ENCODE results near the gene TARP.

Gene TARP

DNA sequence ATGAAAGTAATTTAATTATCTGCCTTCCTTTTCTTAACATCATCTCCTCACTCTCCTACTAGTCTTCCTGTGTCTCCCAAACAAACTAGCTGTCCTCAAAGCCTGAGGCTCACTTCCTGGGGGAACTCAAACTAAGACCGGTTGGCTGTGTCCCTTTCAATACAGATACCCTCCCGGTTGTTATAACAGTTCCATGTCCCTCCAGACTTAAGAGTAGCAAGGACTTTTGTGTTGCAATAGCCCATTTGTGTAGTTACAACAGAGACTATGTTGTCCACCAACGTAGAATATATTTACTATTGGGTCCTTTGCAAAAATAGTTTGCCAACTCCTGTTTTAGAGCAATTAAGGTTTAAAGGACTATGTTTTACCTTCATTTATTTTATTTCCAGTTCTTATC, 8.6 kb upstream of the TARP start:
- H3K36me3 ChIP-seq (ENCODE audit: control insufficient read depth in 1 of 2, insufficient read depth in 2 of 2, low read length in 2 of 2): no peaks in the 10 kb centered on the region
- H3K27ac ChIP-seq (ENCODE audit: low read depth, low read length): no peak overlapping the region
- H2AFZ ChIP-seq (ENCODE audit: low read depth, low read length, poor library complexity, severe bottlenecking): no peak overlapping the region
- no peaks in the 10 kb centered on the region for H3K9me2 ChIP-seq (ENCODE audit: insufficient read depth)
- H4K20me1 ChIP-seq (ENCODE audit: insufficient read depth): no peaks in the 10 kb centered on the region
- H3K4me3 ChIP-seq (replicated peaks in 1 of 2; ENCODE audit: low read depth in 1 of 2, low read length in 2 of 2): no peak overlapping the region
- no peaks in the 10 kb centered on the region for H3K4me1 ChIP-seq (ENCODE audit: control insufficient read depth in 1 of 2, insufficient read depth in 2 of 2, low read length in 2 of 2)
- RAD21 ChIA-PET (ENCODE audit: low non-redundant PET in 1 of 2, low total read pairs in 2 of 2, uncharacterized antibody in 2 of 2, unreplicated experiment in 2 of 2): no interaction called here
- CTCF ChIA-PET: no interaction called here
- ATAC-seq: no peak
- H3K27me3 ChIP-seq (ENCODE audit: insufficient read depth, low read length): peaks cover 51% of the 10 kb centered on the region
- intact Hi-C loops (cut with micrococcal nuclease): no loop called here
- H3K4me2 ChIP-seq (ENCODE audit: low read length): no peak overlapping the region
- POLR2A ChIA-PET: no interaction called here
- no peak for TF ChIP-seq TCF7L2 (IDR thresholded peaks at IDR 0.05; ENCODE audit: borderline replicate concordance, extremely low read depth, insufficient read depth, insufficient read length)
- TF ChIP-seq FOSL1 (IDR thresholded peaks at IDR 0.05; ENCODE audit: low read depth): no peak
- TF ChIP-seq CBX3 (IDR thresholded peaks at IDR 0.05; ENCODE audit: low read depth): no peak
- no peak for TF ChIP-seq EZH2 (IDR thresholded peaks at IDR 0.05)
- no peak for TF ChIP-seq ZFX (IDR thresholded peaks at IDR 0.05)
- TF ChIP-seq EZH2phosphoT487 (IDR thresholded peaks at IDR 0.05; ENCODE audit: borderline replicate concordance): no peak
- no peak for TF ChIP-seq EGR1 (IDR thresholded peaks at IDR 0.05; ENCODE audit: low read depth)
- TF ChIP-seq, protein P1, sequence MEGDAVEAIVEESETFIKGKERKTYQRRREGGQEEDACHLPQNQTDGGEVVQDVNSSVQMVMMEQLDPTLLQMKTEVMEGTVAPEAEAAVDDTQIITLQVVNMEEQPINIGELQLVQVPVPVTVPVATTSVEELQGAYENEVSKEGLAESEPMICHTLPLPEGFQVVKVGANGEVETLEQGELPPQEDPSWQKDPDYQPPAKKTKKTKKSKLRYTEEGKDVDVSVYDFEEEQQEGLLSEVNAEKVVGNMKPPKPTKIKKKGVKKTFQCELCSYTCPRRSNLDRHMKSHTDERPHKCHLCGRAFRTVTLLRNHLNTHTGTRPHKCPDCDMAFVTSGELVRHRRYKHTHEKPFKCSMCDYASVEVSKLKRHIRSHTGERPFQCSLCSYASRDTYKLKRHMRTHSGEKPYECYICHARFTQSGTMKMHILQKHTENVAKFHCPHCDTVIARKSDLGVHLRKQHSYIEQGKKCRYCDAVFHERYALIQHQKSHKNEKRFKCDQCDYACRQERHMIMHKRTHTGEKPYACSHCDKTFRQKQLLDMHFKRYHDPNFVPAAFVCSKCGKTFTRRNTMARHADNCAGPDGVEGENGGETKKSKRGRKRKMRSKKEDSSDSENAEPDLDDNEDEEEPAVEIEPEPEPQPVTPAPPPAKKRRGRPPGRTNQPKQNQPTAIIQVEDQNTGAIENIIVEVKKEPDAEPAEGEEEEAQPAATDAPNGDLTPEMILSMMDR (IDR thresholded peaks at IDR 0.05 in 2 of 3, conservative IDR thresholded peaks at IDR 0.05 in 1 of 3; ENCODE audit: borderline replicate concordance in 1 of 3, insufficient read depth in 1 of 3, low read depth in 2 of 3, low read length in 2 of 3): no peak
- TF ChIP-seq, protein P2, sequence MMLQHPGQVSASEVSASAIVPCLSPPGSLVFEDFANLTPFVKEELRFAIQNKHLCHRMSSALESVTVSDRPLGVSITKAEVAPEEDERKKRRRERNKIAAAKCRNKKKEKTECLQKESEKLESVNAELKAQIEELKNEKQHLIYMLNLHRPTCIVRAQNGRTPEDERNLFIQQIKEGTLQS (IDR thresholded peaks at IDR 0.05): no peak
- TF ChIP-seq, protein P3, sequence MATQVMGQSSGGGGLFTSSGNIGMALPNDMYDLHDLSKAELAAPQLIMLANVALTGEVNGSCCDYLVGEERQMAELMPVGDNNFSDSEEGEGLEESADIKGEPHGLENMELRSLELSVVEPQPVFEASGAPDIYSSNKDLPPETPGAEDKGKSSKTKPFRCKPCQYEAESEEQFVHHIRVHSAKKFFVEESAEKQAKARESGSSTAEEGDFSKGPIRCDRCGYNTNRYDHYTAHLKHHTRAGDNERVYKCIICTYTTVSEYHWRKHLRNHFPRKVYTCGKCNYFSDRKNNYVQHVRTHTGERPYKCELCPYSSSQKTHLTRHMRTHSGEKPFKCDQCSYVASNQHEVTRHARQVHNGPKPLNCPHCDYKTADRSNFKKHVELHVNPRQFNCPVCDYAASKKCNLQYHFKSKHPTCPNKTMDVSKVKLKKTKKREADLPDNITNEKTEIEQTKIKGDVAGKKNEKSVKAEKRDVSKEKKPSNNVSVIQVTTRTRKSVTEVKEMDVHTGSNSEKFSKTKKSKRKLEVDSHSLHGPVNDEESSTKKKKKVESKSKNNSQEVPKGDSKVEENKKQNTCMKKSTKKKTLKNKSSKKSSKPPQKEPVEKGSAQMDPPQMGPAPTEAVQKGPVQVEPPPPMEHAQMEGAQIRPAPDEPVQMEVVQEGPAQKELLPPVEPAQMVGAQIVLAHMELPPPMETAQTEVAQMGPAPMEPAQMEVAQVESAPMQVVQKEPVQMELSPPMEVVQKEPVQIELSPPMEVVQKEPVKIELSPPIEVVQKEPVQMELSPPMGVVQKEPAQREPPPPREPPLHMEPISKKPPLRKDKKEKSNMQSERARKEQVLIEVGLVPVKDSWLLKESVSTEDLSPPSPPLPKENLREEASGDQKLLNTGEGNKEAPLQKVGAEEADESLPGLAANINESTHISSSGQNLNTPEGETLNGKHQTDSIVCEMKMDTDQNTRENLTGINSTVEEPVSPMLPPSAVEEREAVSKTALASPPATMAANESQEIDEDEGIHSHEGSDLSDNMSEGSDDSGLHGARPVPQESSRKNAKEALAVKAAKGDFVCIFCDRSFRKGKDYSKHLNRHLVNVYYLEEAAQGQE (IDR thresholded peaks at IDR 0.05; ENCODE audit: low read depth): no peak
- TF ChIP-seq POLR2AphosphoS5 (IDR thresholded peaks at IDR 0.05; ENCODE audit: low read depth, low read length): no peak
- no peak for TF ChIP-seq CEBPB (IDR thresholded peaks at IDR 0.05; ENCODE audit: low read depth)
- TF ChIP-seq, protein P4, sequence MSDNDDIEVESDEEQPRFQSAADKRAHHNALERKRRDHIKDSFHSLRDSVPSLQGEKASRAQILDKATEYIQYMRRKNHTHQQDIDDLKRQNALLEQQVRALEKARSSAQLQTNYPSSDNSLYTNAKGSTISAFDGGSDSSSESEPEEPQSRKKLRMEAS (IDR thresholded peaks at IDR 0.05): no peak
- TF ChIP-seq ZNF274 (IDR thresholded peaks at IDR 0.05; ENCODE audit: low read depth, low read length): no peak
- TF ChIP-seq POLR2A (IDR thresholded peaks at IDR 0.05; ENCODE audit: borderline replicate concordance, extremely low read depth, insufficient read depth, insufficient read length): no peak
- TF ChIP-seq RAD21 (IDR thresholded peaks at IDR 0.05; ENCODE audit: low read depth): no peak
- TF ChIP-seq, protein P5, sequence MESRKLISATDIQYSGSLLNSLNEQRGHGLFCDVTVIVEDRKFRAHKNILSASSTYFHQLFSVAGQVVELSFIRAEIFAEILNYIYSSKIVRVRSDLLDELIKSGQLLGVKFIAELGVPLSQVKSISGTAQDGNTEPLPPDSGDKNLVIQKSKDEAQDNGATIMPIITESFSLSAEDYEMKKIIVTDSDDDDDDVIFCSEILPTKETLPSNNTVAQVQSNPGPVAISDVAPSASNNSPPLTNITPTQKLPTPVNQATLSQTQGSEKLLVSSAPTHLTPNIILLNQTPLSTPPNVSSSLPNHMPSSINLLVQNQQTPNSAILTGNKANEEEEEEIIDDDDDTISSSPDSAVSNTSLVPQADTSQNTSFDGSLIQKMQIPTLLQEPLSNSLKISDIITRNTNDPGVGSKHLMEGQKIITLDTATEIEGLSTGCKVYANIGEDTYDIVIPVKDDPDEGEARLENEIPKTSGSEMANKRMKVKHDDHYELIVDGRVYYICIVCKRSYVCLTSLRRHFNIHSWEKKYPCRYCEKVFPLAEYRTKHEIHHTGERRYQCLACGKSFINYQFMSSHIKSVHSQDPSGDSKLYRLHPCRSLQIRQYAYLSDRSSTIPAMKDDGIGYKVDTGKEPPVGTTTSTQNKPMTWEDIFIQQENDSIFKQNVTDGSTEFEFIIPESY (IDR thresholded peaks at IDR 0.05; ENCODE audit: extremely low read depth, insufficient replicate concordance, low read length): no peak
- no peak for TF ChIP-seq JUND (IDR thresholded peaks at IDR 0.05)
- no peak for TF ChIP-seq ELF1 (IDR thresholded peaks at IDR 0.05; ENCODE audit: borderline replicate concordance, low read depth)
- no peak for TF ChIP-seq SRF (IDR thresholded peaks at IDR 0.05; ENCODE audit: low read depth)
- no TSS peak for BruUV-seq (replicated peaks)
- no peaks in the 10 kb centered on the region for H3K9me3 ChIP-seq (ENCODE audit: control insufficient read depth in 1 of 2, insufficient read depth in 1 of 2, low read depth in 1 of 2, low read length in 2 of 2)
- DNase-seq (ENCODE audit: low read depth, low spot score): no peak
- H3K9ac ChIP-seq (ENCODE audit: low read length): no peak overlapping the region
- no peaks in the 10 kb centered on the region for H3K79me2 ChIP-seq (ENCODE audit: insufficient read depth, low read length)
